Mucosa of rectum (tissue), 2 donors: ENCODE data around the gene MYRFL.
A peak's percentile ranks its signal among the peaks of the same experiment; 100 is the strongest.

Experiments used
- H3K27ac ChIP-seq, 2 donors: one replicate each; pipeline ENCODE4 v1.7.0; 2013; ENCODE audit warnings: inconsistent platforms in 2 of 2, low read depth in 2 of 2, low read length in 2 of 2
- H3K27me3 ChIP-seq, 2 donors: one replicate each; pipeline ENCODE4 v1.7.0; 2013; ENCODE audit warnings: low read length in 2 of 2; ENCODE audit not compliant: control insufficient read depth in 2 of 2, insufficient read depth in 2 of 2
- H3K36me3 ChIP-seq, 2 donors: one replicate each; pipeline ENCODE4 v1.7.0; 2013; ENCODE audit warnings: low read length in 2 of 2; ENCODE audit not compliant: control insufficient read depth in 2 of 2, insufficient read depth in 2 of 2
- H3K4me1 ChIP-seq, 2 donors: one replicate each; pipeline ENCODE4 v1.7.0; 2013; ENCODE audit warnings: low read length in 2 of 2, mild to moderate bottlenecking in 1 of 2; ENCODE audit not compliant: control insufficient read depth in 2 of 2, insufficient read depth in 2 of 2
- H3K4me3 ChIP-seq, 2 donors: one replicate each; pipeline ENCODE4 v1.7.0; 2013; ENCODE audit warnings: low read length in 2 of 2
- H3K9ac ChIP-seq, 2 donors: one replicate each; pipeline ENCODE4 v1.7.0; 2013; ENCODE audit warnings: low read length in 2 of 2, low read depth in 1 of 2, mild to moderate bottlenecking in 1 of 2
- H3K9me3 ChIP-seq, 2 donors: one replicate each; pipeline ENCODE4 v1.7.0; 2013; ENCODE audit warnings: low read length in 2 of 2; ENCODE audit not compliant: control insufficient read depth in 2 of 2
- donor health status: healthy.
- donor health status: Normal muscosa, but diverticular disease.

Gene MYRFL

GRCh38 chr12:69966839-69967238 lies 141.8 kb downstream of the MYRFL start:
- Histone ChIP-seq H3K4me1 (no peaks in the 10 kb centered on the region), H3K27me3 (no peaks in the 10 kb centered on the region), H3K4me3 (no peak overlapping the region), H3K27ac (no peak overlapping the region), H3K9ac (no peak overlapping the region), H3K9me3 (no peaks in the 10 kb centered on the region), H3K36me3 (no peaks in the 10 kb centered on the region)

- Histone ChIP-seq H3K4me3 (no peak overlapping the region), H3K27me3 (no peaks in the 10 kb centered on the region), H3K36me3 (no peaks in the 10 kb centered on the region), H3K4me1 (no peaks in the 10 kb centered on the region), H3K9me3 (no peaks in the 10 kb centered on the region), H3K27ac (no peak overlapping the region), H3K9ac (no peak overlapping the region)
These were observed 144.0 kb downstream of the MYRFL start for GRCh38 chr12:69969011-69969410.

- H3K27ac ChIP-seq = no peak overlapping the region
- H3K36me3 ChIP-seq = no peaks in the 10 kb centered on the region
- H3K9ac ChIP-seq = no peak overlapping the region
- H3K4me1 ChIP-seq = no peaks in the 10 kb centered on the region
- H3K9me3 ChIP-seq = no peaks in the 10 kb centered on the region
- H3K27me3 ChIP-seq = no peaks in the 10 kb centered on the region
- H3K4me3 ChIP-seq = no peak overlapping the region
These were observed 147.1 kb downstream of the MYRFL start for GRCh38 chr12:69972136-69972535.

GRCh38 chr12:69978020-69978419 lies 153.0 kb downstream of the MYRFL start:
- H3K9ac ChIP-seq = no peak overlapping the region
- no peaks in the 10 kb centered on the region for H3K9me3 ChIP-seq
- H3K27ac ChIP-seq = no peak overlapping the region
- no peaks in the 10 kb centered on the region for H3K4me1 ChIP-seq
- no peaks in the 10 kb centered on the region for H3K27me3 ChIP-seq
- no peak overlapping the region for H3K4me3 ChIP-seq
- no peaks in the 10 kb centered on the region for H3K36me3 ChIP-seq

GRCh38 chr12:69981881-69982475 lies 157.0 kb downstream of the MYRFL start:
- no peak overlapping the region for H3K4me3 ChIP-seq
- H3K36me3 ChIP-seq = no peaks in the 10 kb centered on the region
- no peak overlapping the region for H3K27ac ChIP-seq
- no peaks in the 10 kb centered on the region for H3K9me3 ChIP-seq
- no peak overlapping the region for H3K9ac ChIP-seq
- H3K4me1 ChIP-seq = peaks cover 0 to 2% of the 10 kb centered on the region in 2 donors
- H3K27me3 ChIP-seq = no peaks in the 10 kb centered on the region

GRCh38 chr12:69984241-69984640 lies 159.2 kb downstream of the MYRFL start:
- Histone ChIP-seq H3K9me3 (no peaks in the 10 kb centered on the region), H3K4me3 (no peak overlapping the region), H3K27me3 (no peaks in the 10 kb centered on the region), H3K4me1 (peaks cover 1 to 15% of the 10 kb centered on the region in 2 donors), H3K36me3 (no peaks in the 10 kb centered on the region), H3K9ac (no peak overlapping the region), H3K27ac (no peak overlapping the region)

- Histone ChIP-seq H3K27ac (peak overlapping the region; percentile 41 to 52), H3K4me3 (no peak overlapping the region), H3K9ac (no peak overlapping the region), H3K9me3 (no peaks in the 10 kb centered on the region), H3K27me3 (no peaks in the 10 kb centered on the region), H3K36me3 (no peaks in the 10 kb centered on the region), H3K4me1 (peaks cover 2 to 15% of the 10 kb centered on the region in 2 donors)
These were observed 160.6 kb downstream of the MYRFL start for GRCh38 chr12:69985656-69986055.

- no peaks in the 10 kb centered on the region for H3K36me3 ChIP-seq
- H3K27ac ChIP-seq = peak overlapping the region in 1 of 2 donors; percentile 52
- H3K4me3 ChIP-seq = no peak overlapping the region
- no peak overlapping the region for H3K9ac ChIP-seq
- peaks cover 2 to 15% of the 10 kb centered on the region in 2 donors for H3K4me1 ChIP-seq
- no peaks in the 10 kb centered on the region for H3K27me3 ChIP-seq
- H3K9me3 ChIP-seq = no peaks in the 10 kb centered on the region
These were observed 161.1 kb downstream of the MYRFL start for GRCh38 chr12:69986114-69986513.

GRCh38 chr12:69987579-69988091 lies 162.6 kb downstream of the MYRFL start:
- peak overlapping the region; percentile 36 to 44 for H3K27ac ChIP-seq
- H3K9ac ChIP-seq = no peak overlapping the region
- H3K36me3 ChIP-seq = no peaks in the 10 kb centered on the region
- no peaks in the 10 kb centered on the region for H3K27me3 ChIP-seq
- peaks cover 2 to 15% of the 10 kb centered on the region in 2 donors for H3K4me1 ChIP-seq
- no peaks in the 10 kb centered on the region for H3K9me3 ChIP-seq
- no peak overlapping the region for H3K4me3 ChIP-seq

GRCh38 chr12:69988481-69989321 lies 163.7 kb downstream of the MYRFL start:
- H3K36me3 ChIP-seq = no peaks in the 10 kb centered on the region
- no peaks in the 10 kb centered on the region for H3K9me3 ChIP-seq
- H3K27ac ChIP-seq = peak overlapping the region; percentile 49 to 76
- H3K4me1 ChIP-seq = peaks cover 2 to 15% of the 10 kb centered on the region in 2 donors
- H3K4me3 ChIP-seq = peak overlapping the region in 1 of 2 donors; percentile 26
- H3K27me3 ChIP-seq = no peaks in the 10 kb centered on the region
- H3K9ac ChIP-seq = no peak overlapping the region
